Measurements from ENCODE around the gene REC8. TPM values are rescaled to one million over a fixed set of nuclear protein-coding genes. Genes with fewer than 3 reads are reported as not detected.

REC8 gene
- total RNA-seq, 1 experiment from 2014 or later, result 58.0 TPM

- H3K4me1 Mint-ChIP-seq, result peaks cover 11 to 13% of the 10 kb centered on the region in 2 experiments
- Histone ChIP-seq H3K18ac (ENCODE audit: insufficient read length, low read depth, low read length) (no peak overlapping the region), H2BK20ac (ENCODE audit: low read depth, low read length, poor library complexity, severe bottlenecking) (no peak overlapping the region), H3K23me2 (ENCODE audit: insufficient read length, low read depth, low read length, poor library complexity, severe bottlenecking) (no peaks in the 10 kb centered on the region), H2BK120ac (ENCODE audit: low read depth, low read length, poor library complexity, severe bottlenecking) (no peak overlapping the region), H3K4me1 (ENCODE audit: insufficient read depth, low read length) (no peaks in the 10 kb centered on the region), H2BK12ac (ENCODE audit: insufficient read length, low read depth, low read length) (no peak overlapping the region), H3K9me3 (ENCODE audit: control insufficient read depth, low read depth, low read length) (no peaks in the 10 kb centered on the region), H3K23ac (ENCODE audit: insufficient read length, low read depth, low read length) (no peak overlapping the region), H3K27ac (ENCODE audit: insufficient read length, low read depth, low read length) (no peak overlapping the region), H2BK15ac (ENCODE audit: low read depth, low read length) (no peak overlapping the region), H4K5ac (ENCODE audit: insufficient read length, low read depth, low read length) (no peak overlapping the region), H2AK5ac (ENCODE audit: insufficient read length, low read length) (no peak overlapping the region), H3K14ac (ENCODE audit: insufficient read depth, low read length) (no peak overlapping the region), H3K4me2 (ENCODE audit: insufficient read depth, insufficient read length, low read length) (no peak overlapping the region), H3K79me1 (ENCODE audit: insufficient read depth, low read depth, low read length, poor library complexity, severe bottlenecking) (no peaks in the 10 kb centered on the region), H3K27me3 (ENCODE audit: insufficient read depth, low read length) (no peaks in the 10 kb centered on the region), H3K9ac (ENCODE audit: extremely low read depth, insufficient read length, low read length) (no peak overlapping the region), H3K56ac (ENCODE audit: insufficient read length, low read depth, low read length) (no peak overlapping the region), H2BK5ac (ENCODE audit: insufficient read length, low read length) (no peak overlapping the region), H3K79me2 (ENCODE audit: insufficient read depth, low read length) (no peaks in the 10 kb centered on the region), H2AFZ (ENCODE audit: low read length) (no peak overlapping the region), H3T11ph (ENCODE audit: low read length) (no peak overlapping the region), H4K8ac (replicated peaks; ENCODE audit: insufficient read length, low read depth, low read length) (no peak overlapping the region), H4K91ac (ENCODE audit: insufficient read length, low read depth, low read length) (no peak overlapping the region), H4K20me1 (ENCODE audit: control insufficient read depth, insufficient read depth, insufficient read length) (no peaks in the 10 kb centered on the region), H3K4ac (ENCODE audit: low read depth, low read length) (no peak overlapping the region)
- no CpG with 5 or more reads among the region's 8 CpGs for WGBS (ENCODE audit: extremely low coverage, insufficient read length, low lambda C conversion rate)
- H3K27me3 Mint-ChIP-seq (ENCODE audit: low read depth), result no peaks in the 10 kb centered on the region; the same call in 1 of the 2 replicates
- peak overlapping the region; percentile 61 to 80; a peak in 4 of 5 replicates for H3K4me3 Mint-ChIP-seq
- no peak for TF ChIP-seq CTCF (conservative IDR thresholded peaks at IDR 0.05)
- no peaks in the 10 kb centered on the region for H3K9me3 Mint-ChIP-seq
- H3K36me3 Mint-ChIP-seq (ENCODE audit: insufficient read depth in 1 of 3, low read depth in 3 of 3), result peaks cover 16 to 63% (median 49%) of the 10 kb centered on the region in 3 experiments
- H3K27ac Mint-ChIP-seq, result peak overlapping the region; percentile 33 to 86 (median 57); a peak in 4 of 7 replicates
- DNase-seq, result no peak
These were observed 9.8 kb upstream of the REC8 start for GRCh38 chr14:24162093-24162492.
